Activated CD8-positive, alpha-beta memory T cell treated with anti-CD3 and anti-CD28 coated beads for 24 hours (primary cell): ENCODE data around the gene DPH2.
A peak's percentile ranks its signal among the peaks of the same experiment; 100 is the strongest.

ENCODE experiments used
- DNase-seq: peaks from one replicate; pipeline ENCODE4 v3.0.0-alpha.2; 2020

Gene DPH2

DNA sequence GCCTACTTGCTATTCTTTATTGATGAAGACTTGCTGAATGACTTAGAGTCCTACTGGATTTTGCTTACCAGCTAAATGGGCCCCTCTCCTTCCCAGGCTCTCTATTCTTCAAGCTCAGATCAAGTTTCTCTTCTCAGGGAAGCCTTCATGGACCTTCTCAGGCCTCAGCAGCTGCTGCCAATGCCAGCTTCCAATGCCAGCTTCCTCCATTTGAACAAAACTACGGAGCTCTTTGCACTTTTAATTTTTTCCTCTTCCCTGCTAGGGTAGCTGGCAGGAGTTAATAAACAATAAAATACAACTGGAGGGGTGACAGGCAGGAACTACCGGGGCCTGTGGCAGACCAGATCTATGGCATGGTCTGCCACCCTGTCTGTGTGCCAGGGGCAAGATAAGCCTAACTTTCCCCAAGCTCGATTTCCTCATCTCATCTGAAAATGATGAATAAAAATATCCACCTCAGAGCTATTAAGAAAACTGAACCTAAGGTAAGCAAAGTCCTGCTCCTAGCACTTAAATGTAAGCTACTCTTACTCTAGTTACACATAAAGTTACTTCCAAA is 24.1 kb upstream of the DPH2 start:
- no peak for DNase-seq

DNA sequence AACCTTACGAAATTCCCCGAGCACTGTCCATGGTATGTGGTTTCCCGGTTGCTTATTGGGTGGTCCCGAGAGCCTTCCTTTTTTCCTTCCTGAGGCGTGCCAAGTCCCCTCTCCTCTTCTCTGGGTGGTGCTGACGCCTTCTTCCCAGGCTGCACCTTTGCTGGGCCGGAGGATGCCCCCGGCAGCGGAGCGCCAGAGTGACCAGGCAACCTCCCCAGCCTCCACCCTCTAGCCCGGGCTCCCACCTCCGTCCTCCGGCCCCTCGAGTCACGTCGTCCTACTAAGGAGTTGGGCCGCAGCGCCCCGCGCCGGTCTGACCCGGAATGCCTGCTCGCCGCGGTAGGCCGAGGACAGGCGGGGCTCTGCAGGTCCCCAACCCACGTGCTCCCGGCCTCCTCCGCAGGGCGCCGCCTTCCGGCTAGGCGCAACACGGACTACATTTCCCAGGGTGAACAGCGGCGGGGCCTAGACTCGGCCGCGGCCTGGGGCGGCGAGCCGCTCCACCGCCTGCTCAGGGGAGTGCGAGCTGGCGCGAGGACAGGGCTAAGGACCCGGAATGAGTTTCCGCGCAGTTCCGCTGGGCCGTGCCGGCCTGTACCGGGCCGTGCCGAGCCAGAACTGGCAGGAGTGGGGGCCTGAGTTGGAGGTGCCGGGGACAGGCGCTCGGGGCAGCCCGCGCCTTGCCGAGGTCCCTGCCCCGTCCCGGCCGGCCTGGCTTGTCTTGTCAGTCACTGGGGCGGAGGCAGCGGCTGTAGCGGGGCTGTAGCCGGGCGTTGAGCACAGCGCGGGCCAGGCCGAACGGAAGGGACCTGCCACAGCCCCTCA is 23.4 kb upstream of the DPH2 start, which contains the start of gene IPO13:
Gene IPO13 (plus strand): TSS at position 715 of the 825 bp plus-strand sequence. CDS start 651 bp downstream, outside the sequence.
- peak; percentile 99 for DNase-seq

DNA sequence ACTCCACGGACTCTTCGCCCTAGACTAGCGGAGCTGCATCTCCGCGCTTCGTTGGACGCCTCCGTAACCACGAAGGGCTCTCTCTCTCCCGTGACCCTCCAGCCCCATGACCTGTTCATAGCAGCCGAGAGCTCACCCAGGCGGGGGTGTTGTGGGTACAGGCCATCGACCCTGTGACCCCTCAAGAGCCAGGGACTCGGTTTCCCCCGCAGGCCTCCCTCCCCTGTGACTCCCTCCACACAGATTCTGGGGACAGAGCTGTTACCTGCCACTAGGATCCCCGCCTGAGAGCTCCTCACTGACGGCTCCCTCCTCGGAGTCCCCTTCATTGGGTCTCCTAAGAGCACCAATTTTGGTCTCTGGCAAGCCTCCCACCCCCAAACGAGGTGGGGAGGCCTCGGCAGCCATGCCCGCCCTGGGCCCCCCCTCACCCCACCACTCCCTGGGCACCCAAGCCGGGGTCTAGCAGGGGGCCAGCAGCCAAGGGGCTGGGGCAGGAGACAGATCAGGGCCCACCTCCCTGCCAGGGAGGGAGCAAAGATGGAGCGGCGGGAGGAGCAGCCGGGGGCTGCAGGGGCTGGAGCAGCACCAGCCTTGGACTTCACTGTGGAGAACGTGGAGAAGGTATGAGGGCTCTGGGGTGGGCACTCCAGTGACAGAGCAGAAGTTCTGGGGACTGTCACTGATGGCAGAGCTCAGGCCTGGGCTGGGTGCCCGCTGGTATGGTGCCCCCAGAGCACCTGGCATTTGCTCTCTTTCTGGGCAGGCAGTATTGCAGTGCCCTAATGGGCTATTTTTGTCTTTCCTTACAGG is 22.5 kb upstream of the DPH2 start:
- no peak for DNase-seq

DNA sequence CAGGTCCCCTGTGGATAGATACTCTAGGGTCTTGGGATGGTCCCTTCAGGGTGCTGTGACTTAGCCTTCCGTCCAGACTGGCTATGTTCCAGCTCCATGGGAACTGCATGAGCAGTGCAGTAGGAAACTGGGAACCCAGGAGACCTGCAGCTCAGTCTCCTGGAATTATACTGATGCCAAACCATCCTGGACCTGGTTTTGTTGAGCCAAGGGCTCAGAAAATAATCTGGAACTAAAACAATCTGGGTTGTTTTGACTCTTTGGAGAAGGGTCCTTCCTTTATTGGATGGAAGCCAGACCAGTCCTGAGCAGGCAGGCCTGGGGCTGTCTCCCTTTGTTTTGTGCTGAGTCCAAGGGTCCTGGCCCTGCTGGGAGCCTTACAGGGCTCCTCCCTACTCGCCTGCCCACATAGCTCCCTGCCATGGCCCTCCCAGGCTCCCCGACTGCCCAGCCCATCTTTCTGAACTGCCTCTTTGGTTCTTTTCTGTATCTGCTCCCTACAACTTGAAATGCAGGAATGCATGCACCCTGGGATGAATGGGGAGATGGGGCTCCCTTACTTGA is 21.9 kb upstream of the DPH2 start:
- DNase-seq, result no peak

DNA sequence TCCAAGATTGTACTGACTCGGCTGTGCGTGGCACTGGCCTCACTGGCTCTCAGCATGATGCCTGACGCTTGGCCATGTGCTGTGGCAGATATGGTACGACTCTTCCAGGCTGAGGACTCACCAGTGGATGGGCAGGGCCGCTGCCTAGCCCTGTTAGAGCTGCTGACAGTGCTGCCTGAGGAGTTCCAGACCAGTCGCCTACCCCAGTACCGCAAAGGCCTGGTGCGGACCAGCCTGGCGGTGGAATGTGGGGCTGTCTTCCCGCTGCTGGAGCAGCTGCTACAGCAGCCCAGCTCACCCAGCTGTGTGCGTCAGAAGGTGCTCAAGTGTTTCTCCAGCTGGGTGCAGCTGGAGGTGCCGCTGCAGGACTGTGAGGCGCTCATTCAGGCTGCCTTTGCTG is 20.1 kb upstream of the DPH2 start:
- DNase-seq, result no peak

DNA sequence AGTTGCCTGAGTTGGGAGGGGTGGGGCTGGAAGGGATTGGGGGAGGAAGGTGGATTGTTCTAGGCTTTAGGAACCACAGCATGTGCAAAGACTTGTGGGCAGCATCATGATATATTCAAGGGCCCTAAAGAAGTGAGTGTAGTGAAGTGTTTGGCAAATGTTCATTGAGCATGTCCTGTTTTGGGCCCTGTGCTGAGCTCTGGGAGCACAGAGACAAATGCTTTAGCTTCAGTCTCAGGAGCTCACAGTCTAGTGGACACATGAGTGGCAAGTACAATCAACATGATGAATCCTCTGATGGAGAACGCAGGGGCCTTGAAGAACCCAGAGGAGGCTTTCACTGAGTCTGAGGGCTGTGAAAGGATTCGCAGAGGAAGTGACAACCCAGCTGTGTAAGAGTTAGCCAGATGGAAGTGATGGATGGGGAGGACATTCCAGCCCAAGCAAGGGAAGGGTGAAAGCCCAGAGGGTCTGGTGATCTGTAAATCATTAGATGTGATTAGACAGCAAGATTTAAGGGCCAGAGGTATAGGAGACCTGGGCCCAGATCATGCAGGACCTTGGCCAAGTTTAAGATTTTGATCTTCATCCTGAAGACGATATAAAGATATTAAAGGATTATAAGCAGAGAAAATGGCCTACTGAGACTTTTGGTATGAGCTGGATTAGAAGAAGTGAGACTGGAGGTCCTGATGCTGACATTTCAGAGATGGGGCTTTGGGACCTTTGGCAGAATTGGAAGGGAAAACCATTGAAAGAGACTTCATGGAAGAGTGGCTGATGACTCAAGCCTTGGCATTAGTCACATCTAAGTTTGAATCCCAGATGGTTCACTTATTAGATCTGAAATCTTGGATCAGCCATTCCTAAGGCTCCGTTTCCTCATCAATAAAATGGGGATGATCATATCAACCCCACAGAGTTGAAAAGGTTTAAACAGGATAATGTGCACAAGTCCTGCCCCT is 18.5 kb upstream of the DPH2 start:
- no peak for DNase-seq

DNA sequence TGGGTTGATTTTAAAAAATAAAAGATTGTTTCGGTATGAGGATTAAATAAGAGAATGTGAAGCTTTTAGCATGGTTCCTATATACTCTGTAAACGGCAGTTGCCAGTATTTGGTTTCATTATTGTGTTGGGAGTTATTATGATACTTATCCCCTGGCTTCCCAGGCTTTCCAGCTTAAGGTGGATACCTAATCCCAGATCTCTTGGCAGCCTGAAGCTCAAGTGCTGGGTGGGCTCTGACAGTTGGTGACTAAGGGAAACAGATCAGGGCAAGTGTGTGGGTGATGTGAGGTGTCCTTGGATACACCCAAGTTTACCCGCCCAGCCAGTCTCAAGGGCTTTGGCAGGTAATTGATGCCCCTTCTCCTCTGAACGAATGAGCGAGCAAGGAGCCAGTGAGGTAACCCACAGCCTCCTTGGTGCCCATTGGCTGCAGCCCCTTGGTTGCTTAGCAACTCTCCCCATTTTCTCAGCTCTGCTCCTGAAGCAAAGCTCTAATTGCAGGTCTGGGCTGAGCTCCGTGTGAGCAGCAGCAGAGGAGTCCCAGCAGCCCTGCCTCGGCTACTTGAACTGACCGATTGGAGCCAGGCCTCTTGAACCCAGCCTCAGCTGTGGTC is 17.0 kb upstream of the DPH2 start:
- DNase-seq, result no peak

DNA sequence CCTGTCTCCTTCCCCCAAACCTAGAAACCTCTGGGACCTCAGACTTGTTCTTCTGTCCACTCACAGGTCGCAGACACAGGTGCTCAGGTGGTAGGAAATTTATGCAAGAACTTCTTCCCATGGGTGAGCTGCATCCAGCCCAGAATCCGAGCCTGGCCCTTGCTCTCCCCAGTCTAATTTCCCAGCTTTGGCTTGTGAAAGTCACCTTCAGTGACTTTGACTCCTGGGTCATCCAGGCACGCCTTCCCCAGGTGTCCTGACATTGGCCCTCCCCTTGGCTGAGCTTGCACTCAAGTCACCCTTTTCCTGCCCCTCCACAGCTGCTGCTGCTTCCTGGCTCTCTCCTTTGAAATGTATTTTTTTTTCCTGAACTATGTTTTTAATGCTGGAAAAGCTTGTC is 16.4 kb upstream of the DPH2 start:
- DNase-seq, result no peak

DNA sequence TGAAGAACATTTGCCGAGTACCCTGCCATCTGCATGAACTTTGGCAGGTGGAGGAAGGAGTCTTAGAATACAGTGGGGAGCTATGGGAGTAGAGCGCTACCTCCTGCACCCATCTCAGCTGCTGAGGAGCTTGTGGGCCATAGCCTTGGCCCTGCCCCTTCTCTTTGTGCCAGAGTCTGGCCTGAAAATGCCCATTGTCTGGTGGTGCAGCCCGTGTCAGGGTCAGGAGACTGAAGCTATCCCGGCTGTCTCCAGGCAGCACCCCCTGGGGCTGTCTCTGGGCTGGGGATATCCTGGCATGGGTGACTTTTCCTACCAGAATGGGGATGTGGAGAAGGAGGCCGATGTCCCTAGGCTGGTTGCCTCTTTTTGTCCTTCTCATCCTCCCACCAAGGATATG is 15.8 kb upstream of the DPH2 start:
- DNase-seq, result no peak

DNA sequence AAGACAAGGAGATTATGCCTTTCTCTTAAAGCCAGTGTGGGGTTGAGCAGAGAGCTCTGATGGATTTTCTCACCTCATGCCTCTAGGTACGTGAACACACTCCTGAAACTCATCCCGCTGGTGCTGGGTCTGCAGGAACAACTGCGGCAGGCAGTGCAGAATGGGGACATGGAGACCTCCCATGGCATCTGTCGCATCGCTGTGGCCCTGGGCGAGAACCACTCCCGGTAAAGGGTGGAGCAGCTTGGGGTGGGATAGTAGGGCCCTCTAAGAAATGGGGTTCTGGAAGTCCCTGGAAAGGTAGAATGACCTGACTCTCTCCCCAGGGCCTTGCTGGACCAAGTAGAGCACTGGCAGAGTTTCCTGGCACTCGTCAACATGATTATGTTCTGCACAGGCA is 13.6 kb upstream of the DPH2 start:
- no peak for DNase-seq

DNA sequence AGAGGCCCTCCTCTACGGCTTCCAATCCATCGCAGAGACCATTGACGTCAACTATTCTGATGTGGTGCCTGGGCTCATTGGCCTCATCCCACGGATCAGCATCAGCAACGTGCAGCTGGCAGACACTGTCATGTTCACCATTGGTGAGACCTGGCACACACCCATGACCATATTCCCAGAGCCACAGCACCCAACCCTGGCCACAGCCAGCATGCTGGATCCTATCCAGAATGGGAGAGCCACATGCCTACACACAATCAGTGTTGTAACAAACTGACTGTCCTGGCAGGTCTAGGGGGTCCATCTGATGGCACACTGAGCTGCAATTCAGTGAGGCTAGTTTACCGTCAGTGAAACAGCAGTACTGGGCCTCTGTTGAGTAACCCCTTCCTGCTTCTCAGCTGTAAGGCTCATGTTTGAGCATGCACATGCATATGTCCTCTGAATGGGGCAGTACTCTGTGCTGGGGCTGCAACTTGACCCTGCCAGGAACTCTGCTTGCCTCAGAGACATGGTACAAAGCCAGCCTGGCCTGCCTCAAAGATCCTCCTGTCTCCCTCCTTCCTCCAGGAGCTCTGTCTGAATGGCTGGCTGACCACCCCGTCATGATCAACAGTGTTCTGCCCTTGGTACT is 12.3 kb upstream of the DPH2 start:
- DNase-seq, result no peak

DNA sequence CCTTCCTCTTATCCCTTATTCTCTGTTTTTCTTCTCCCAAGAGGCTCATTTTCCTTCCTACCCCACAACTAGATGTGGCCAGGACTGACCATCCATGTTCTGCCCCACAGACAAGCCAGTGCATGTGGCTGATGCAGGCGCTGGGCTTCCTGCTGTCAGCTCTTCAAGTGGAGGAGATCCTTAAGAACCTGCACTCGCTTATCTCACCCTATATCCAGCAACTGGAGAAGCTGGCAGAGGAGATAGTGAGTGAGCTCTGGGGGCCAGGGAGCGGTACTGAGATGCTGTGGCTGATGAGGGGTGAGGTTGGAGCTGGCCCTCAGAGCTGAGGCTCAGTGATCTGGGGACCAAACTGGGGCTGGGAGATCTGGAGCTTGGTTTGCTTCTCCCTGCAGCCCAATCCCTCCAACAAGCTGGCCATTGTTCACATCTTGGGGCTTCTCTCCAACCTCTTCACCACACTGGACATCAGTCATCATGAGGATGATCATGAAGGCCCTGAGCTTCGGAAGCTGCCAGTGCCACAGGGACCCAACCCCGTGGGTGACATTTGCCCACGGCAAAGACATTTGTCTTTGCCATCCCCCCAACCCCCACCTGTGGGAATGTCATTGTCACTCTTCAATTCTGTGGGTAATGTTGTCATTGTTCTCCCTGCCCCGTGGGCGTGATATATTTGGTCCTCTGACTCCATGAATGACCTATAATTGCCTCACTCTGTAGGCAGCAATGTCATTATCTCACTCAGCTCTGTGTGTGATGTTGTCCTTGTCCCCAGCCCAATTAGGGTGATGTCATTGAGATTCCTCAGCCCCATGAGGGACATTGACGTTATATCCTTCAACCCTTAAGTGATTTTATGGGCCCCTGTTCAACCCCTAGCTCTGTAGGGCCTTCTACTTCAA is 11.2 kb upstream of the DPH2 start:
- no peak for DNase-seq

DNA sequence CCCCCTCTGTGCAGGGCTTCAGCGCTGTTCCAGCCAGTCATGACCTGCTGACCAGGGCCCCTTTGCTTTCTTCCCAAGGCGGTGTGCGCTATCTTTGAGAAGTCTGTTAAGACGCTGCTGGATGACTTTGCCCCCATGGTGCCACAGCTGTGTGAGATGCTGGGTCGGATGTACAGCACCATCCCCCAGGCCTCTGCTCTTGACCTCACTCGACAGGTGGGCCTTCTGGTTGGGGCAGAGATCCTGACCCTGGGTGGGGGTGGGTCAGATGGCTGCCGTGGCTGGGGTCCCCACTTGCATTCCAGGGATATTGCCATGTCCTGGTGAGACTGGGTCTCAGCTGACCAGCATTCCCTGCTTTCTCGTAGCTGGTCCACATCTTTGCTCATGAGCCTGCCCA is 9.0 kb upstream of the DPH2 start:
- no peak for DNase-seq

DNA sequence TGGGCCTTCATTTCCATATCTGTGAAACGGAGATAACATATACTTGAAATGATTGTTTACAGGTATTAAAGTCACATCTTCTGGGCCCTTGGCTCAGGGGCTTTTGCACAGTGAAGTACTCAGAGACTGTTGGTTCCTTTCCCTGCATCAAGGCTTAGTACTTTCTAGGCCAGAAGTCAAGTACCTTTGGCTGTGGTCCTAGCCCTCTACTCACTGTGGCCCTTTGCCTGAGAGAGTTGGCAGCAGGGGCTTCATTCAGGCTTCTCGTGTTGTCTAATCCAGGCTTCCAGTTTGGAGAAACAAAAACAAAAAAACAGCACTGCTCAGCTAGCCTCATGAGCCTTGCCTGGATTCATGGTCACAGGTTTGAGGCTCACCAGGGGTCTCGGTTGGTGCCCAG is 8.1 kb upstream of the DPH2 start:
- no peak for DNase-seq

DNA sequence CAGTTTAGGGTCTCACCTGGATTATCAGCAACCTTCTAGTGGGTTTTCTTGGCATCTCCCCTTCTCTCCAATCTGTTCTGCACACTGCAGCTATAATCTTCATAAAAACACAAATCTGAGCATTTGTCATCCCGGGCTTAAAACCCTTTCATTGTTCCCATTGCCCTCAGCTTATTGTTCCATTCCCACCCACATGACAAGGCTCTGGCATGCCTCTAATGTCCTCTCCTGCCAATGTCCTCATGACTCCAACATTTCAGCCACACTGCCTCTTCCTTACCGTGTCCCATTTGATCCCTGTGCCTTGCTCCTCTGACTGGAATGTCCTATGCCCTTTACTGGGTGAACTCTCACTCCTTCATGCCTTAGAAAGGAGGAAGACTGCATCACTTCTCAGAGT is 7.5 kb upstream of the DPH2 start:
- no peak for DNase-seq

DNA sequence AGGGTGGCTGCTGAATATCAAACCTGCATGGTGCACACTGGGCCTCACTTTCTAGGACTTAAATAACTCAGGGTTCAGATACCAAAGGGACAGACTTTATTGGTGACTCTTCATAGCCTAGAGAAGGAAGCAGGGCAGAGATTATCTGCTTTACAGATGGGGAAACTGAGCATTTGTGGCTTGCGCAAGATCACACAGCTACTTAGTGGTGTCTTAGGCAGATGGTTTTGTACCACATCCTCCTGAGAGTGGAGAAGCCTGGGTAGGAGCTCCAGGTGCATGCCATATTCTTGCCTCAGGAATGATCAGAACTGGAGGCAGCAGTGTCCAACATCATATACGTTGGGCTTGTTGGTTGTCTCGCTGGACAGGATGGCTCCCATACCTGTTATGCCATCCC is 6.8 kb upstream of the DPH2 start:
- no peak for DNase-seq

DNA sequence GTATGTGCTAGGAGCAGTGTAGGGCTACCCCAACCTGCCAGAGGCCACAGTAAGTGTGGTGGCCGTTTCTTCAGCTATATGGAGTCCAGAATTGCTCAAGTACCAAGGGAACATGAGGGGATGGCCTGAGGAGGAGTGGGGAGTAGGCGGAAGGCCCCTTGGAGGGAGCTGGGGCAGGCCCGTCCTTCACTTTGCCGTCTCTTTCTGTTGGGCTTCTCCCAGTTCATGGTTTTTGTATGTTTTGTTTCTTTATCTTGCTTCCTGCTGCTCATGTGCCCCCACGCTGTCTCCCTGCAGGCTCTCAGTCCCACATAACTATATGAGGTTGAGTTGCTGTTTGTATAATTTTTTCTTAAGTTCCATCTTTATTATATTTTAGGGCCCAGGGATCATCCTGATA is 5.9 kb upstream of the DPH2 start:
- DNase-seq, result no peak

DNA sequence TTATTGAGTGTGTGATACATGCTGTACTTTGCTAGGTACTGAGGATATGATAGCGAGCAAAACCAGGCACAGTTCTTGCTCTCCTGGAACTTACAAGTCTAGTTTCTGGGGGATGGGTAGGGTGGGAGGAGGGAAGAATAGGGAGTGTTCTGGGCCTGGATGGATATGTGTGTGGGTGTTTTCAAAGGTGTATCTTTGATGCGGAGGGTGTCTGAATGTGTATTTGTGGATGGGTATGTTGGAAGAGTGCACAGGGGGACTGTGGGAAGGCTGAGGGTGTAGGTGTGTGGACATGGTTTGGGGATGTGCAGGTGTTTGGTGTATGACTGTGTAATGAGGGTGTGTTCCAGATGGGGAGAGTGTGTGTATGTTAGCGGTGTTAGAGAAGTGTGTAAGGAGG is 4.5 kb upstream of the DPH2 start:
- DNase-seq, result no peak

DNA sequence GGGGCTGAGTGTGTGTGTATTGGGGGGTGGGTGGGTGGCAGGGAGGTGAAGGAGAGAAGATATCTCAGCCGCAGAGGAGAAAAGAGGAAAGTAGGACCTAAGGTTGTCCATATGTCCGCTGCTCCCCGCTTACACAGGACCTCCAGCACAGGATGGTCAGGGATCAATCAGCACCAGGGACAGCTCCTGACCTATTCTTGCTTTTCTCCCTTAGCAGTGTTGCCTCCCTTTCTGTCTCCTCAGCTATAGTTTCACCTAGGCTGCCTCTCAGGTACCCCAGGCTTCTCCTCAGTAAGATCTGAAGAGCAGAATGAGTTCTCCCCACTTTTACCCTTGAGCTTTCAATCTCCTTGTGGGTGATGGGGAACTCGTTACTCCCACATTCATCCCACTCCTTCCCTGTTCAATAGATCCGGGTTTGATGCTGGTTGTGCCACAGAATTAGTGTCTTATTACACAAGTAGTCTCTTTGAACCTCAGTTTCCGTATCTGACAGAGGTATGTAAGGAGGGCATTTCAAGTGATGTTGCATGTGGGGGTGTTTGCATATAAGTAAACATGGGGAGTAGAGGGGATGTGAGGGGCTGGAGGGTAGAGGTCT is 1.4 kb upstream of the DPH2 start:
- no peak for DNase-seq

DNA sequence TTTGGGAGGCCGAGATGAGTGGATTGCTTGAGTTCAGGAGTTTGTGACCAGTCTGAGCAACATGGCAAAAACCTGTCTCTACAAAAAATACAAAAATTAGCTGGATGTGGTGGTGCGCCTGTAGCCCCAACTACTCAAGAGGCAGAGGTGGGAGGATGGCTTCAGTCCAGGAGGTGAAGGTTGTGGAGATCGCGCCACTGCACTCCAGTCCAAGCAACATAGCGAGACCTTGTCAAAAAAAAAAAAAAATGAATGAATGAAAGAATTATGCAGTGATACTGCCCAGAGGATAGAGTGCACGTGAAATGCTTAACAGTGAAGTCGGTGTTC is 429 bp upstream of the DPH2 start:
- no peak for DNase-seq
